Lower lobe of right lung (tissue), 2 donors: Measurements from ENCODE around the gene ARHGEF5. TPM values are rescaled to one million over a fixed set of nuclear protein-coding genes. Genes with fewer than 3 reads are reported as not detected.

Source experiments
- ATAC-seq, 2 donors: fragments of 200-7000 bp; cut with Tn5 transposase; one replicate each; pipeline ENCODE4 v1.9.1; 2020 to 2022; ENCODE audit warnings: mild to moderate bottlenecking in 2 of 2, moderate library complexity in 2 of 2
- DNase-seq: peaks from one replicate; pipeline ENCODE4 v3.0.0-alpha.2; 2020
- H3K27ac ChIP-seq: fragments of 200-600 bp; one replicate; pipeline ENCODE4 v1.8.0; 2022
- H3K27me3 ChIP-seq: fragments of 200-600 bp; one replicate; pipeline ENCODE4 v1.8.0; 2022; ENCODE audit warnings: low read depth
- H3K36me3 ChIP-seq: fragments of 200-600 bp; one replicate; pipeline ENCODE4 v1.8.0; 2022; ENCODE audit warnings: mild to moderate bottlenecking
- H3K4me1 ChIP-seq: fragments of 200-600 bp; one replicate; pipeline ENCODE4 v1.8.0; 2022
- H3K4me3 ChIP-seq: fragments of 200-600 bp; one replicate; pipeline ENCODE4 v1.8.0; 2022; ENCODE audit warnings: mild to moderate bottlenecking
- H3K9me3 ChIP-seq: fragments of 200-600 bp; one replicate; pipeline ENCODE4 v1.8.0; 2022
- CTCF ChIP-seq: fragments of 200-600 bp; IDR thresholded peaks from one replicate; pipeline ENCODE4 v1.8.0; 2022; ENCODE audit warnings: antibody characterized with exemption, mild to moderate bottlenecking
- intact Hi-C: fragments of 100-400 bp; cut with DNase I; formaldehyde crosslinking; loops from one replicate; pipeline ENCODE4 v1.11.0; 2022
- total RNA-seq: library from RNA; stranded (reverse); fragmentation: NEBNext Ultra II Directional; extraction: Animal tissue kit (Norgen Biotek cat#: 25700); gene quantifications from one replicate; pipeline ENCODE4 v1.2.1, GENCODE V29; 2021
- donor health status: DM: no; HTN: yes; CAD: no; lungs with severe emphysema.

The ARHGEF5 gene
- total RNA-seq, 1 donor from 2014 or later: 39.5 TPM

GRCh38 chr7:144401490-144401889, 46.3 kb downstream of the ARHGEF5 start:
- DNase-seq (no peak), ATAC-seq (no peak)
- intact Hi-C loops: no loop called here
- no peak for TF ChIP-seq CTCF
- H3K4me1 ChIP-seq: no peaks in the 10 kb centered on the region
- no peaks in the 10 kb centered on the region for H3K9me3 ChIP-seq
- no peak overlapping the region for H3K27ac ChIP-seq
- H3K27me3 ChIP-seq: no peaks in the 10 kb centered on the region
- no peak overlapping the region for H3K4me3 ChIP-seq
- no peaks in the 10 kb centered on the region for H3K36me3 ChIP-seq

GRCh38 chr7:144403102-144403501, 47.9 kb downstream of the ARHGEF5 start:
- ATAC-seq: no peak
- Histone ChIP-seq H3K4me1 (no peaks in the 10 kb centered on the region), H3K27ac (no peak overlapping the region), H3K27me3 (no peaks in the 10 kb centered on the region), H3K36me3 (no peaks in the 10 kb centered on the region), H3K9me3 (no peaks in the 10 kb centered on the region), H3K4me3 (no peak overlapping the region)
- DNase-seq: no peak
- TF ChIP-seq CTCF: no peak
- intact Hi-C loops: no loop called here

GRCh38 chr7:144403649-144404061, 48.5 kb downstream of the ARHGEF5 start, which contains the start of gene NOBOX:
Gene NOBOX (minus strand): TSS chr7:144403693.
- Histone ChIP-seq H3K27ac (no peak within 1 kb of the TSS), H3K36me3 (no peaks in the 10 kb centered on the region), H3K4me1 (no peaks in the 10 kb centered on the region), H3K4me3 (no peak within 1 kb of the TSS), H3K27me3 (no peaks in the 10 kb centered on the region), H3K9me3 (no peaks in the 10 kb centered on the region)
- ATAC-seq (no peak), DNase-seq (no peak)
- intact Hi-C loops: no loop called here
- no peak for TF ChIP-seq CTCF

- Histone ChIP-seq H3K27ac (no peak overlapping the region), H3K4me1 (no peaks in the 10 kb centered on the region), H3K4me3 (no peak overlapping the region), H3K36me3 (no peaks in the 10 kb centered on the region), H3K27me3 (no peaks in the 10 kb centered on the region), H3K9me3 (no peaks in the 10 kb centered on the region)
- TF ChIP-seq CTCF: no peak
- ATAC-seq (no peak), DNase-seq (no peak)
- intact Hi-C loops: no loop called here
Observed at GRCh38 chr7:144404946-144405345, 49.7 kb downstream of the ARHGEF5 start.

GRCh38 chr7:144407266-144407931, 52.2 kb downstream of the ARHGEF5 start:
- no peaks in the 10 kb centered on the region for H3K27me3 ChIP-seq
- H3K27ac ChIP-seq: no peak overlapping the region
- intact Hi-C loops: no loop called here
- H3K36me3 ChIP-seq: no peaks in the 10 kb centered on the region
- H3K4me3 ChIP-seq: no peak overlapping the region
- DNase-seq: no peak
- no peak for ATAC-seq
- TF ChIP-seq CTCF: no peak
- no peaks in the 10 kb centered on the region for H3K4me1 ChIP-seq
- H3K9me3 ChIP-seq: no peaks in the 10 kb centered on the region
